ENCODE results near the gene PTPRN. TPM values are rescaled to one million over a fixed set of nuclear protein-coding genes. Genes with fewer than 3 reads are reported as not detected.

Gene PTPRN
- total RNA-seq, 2 experiments from 2014 or later, result not detected

DNA sequence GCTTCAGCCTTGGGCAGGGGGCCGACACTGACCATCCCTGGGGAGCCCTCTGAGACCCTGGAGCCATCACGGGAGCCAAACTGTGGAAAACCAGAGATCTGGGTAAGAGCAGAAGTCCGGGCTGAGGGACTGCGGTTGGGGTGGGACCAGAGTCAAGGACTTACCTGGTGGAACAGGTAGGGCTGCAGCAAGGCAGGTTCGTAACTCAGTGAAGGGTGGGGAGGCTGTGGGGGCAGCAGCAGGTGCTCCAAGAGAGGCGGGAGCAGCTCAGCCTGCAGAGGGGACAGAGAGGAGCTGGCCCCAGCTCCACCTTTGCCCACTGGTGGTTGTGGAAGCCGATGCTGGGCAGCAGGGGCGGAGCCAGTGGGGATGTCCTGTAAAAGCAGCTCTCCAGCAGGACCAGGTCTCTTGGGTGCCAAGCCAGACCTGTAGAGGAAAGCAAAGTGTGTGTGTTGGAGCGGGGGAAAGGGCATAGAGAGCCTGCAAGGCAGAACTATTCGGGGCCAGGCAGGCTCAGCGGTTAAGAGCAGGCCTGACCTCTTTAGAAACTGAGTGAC, 6.7 kb downstream of the PTPRN start:
- Mint-ChIP-seq H3K36me3 (ENCODE audit: low read depth) (no peaks in the 10 kb centered on the region), H3K27me3 (peaks cover 65% of the 10 kb centered on the region)
- POLR2A ChIA-PET, result no interaction called here

GRCh38 chr2:219300022-219300421, 9.2 kb downstream of the PTPRN start:
- no peaks in the 10 kb centered on the region for H3K9me3 Mint-ChIP-seq

More for the DNA sequence above, 6.7 kb downstream of the PTPRN start:
- CTCF ChIA-PET, result no interaction called here
- H3K4me1 ChIP-seq (ENCODE audit: insufficient read depth, low read length), result peaks cover 8% of the 10 kb centered on the region
- no peak overlapping the region for H3K27ac Mint-ChIP-seq
- H3K9me3 Mint-ChIP-seq, result no peaks in the 10 kb centered on the region
- no peak overlapping the region for H3K4me3 ChIP-seq (ENCODE audit: low read length)
- intact Hi-C loops (cut with DNase I, micrococcal nuclease), result loop anchor here in 1 of 2 experiments (10.0 kb wide), 1 partner anchor 338 kb away; no protein-coding TSS in a partner anchor
- no peaks in the 10 kb centered on the region for H3K36me3 ChIP-seq (ENCODE audit: insufficient read depth, low read length)
- peaks cover 16 to 18% of the 10 kb centered on the region in 2 experiments for H3K27me3 ChIP-seq (ENCODE audit: control insufficient read depth in 1 of 2, insufficient read depth in 2 of 2, low read length in 2 of 2)
- peaks cover 0 to 9% of the 10 kb centered on the region in 2 experiments for H3K9me3 ChIP-seq (ENCODE audit: control insufficient read depth in 1 of 2, insufficient read depth in 1 of 2, low read length in 2 of 2)
- TF ChIP-seq CTCF (IDR thresholded peaks at IDR 0.05), result no peak
- peaks cover 6% of the 10 kb centered on the region for H3K4me1 Mint-ChIP-seq (ENCODE audit: low read depth)
- no peak for ATAC-seq (ENCODE audit: poor library complexity)
- H3K27ac ChIP-seq (ENCODE audit: low read depth in 1 of 2, low read length in 2 of 2), result no peak overlapping the region
- H3K4me3 Mint-ChIP-seq, result no peak overlapping the region
- no peak for DNase-seq

DNA sequence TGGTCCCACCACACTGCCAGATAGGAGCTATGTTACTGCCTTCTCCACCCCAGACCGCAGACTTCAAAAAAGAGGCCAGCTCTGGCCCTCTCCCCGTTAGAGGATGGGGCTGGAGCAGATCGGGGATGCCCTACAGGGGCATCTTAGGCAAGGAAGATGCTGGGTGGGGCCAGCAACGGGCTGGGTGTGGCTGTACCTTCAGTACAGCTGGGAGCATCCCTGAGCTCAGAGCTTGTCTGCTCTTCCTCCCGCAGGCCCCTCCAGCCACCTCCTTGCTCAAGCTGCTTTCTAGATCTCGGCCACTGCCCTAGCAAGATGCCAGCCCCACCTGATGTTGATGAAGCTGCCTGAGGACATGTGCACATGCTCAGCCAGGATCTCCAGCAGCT, 9.8 kb downstream of the PTPRN start:
- H3K27me3 Mint-ChIP-seq, result peaks cover 41% of the 10 kb centered on the region
- no peaks in the 10 kb centered on the region for H3K36me3 Mint-ChIP-seq (ENCODE audit: low read depth)
- no peaks in the 10 kb centered on the region for H3K36me3 ChIP-seq (ENCODE audit: insufficient read depth, low read length)
- H3K4me1 ChIP-seq (ENCODE audit: insufficient read depth, low read length), result peaks cover 28% of the 10 kb centered on the region
- ChIA-PET POLR2A (interaction anchor here (1.0 to 1.4 kb wide), 3 partner anchors 20 to 140 kb away, joined by 3 to 5 read pairs (median 3); partner anchors contain the start of genes CNPPD1 and DNAJB2), CTCF (interaction anchor here (0.8 to 1.4 kb wide), 6 partner anchors 20 to 145 kb away, joined by 3 to 5 read pairs (median 3); partner anchors contain the start of genes ANKZF1, ATG9A, DNAJB2 and NHEJ1)
- no peak overlapping the region for H3K27ac ChIP-seq (ENCODE audit: low read depth in 1 of 2, low read length in 2 of 2)
- ATAC-seq (ENCODE audit: poor library complexity) (no peak), DNase-seq (peak in 1 of 14 experiments; percentile 26)
- H3K4me3 ChIP-seq (ENCODE audit: low read length), result no peak overlapping the region
- no peak overlapping the region for H3K27ac Mint-ChIP-seq
- H3K9me3 ChIP-seq (ENCODE audit: control insufficient read depth in 1 of 2, insufficient read depth in 1 of 2, low read length in 2 of 2), result peaks cover 0 to 6% of the 10 kb centered on the region in 2 experiments
- H3K9me3 Mint-ChIP-seq, result no peaks in the 10 kb centered on the region
- peaks cover 29% of the 10 kb centered on the region for H3K4me1 Mint-ChIP-seq (ENCODE audit: low read depth)
- TF ChIP-seq CTCF (IDR thresholded peaks at IDR 0.05), result no peak
- H3K27me3 ChIP-seq (ENCODE audit: control insufficient read depth in 1 of 2, insufficient read depth in 2 of 2, low read length in 2 of 2), result peaks cover 9 to 14% of the 10 kb centered on the region in 2 experiments
- intact Hi-C loops (cut with DNase I, micrococcal nuclease), result loop anchor here (2.0 to 10.0 kb wide), 5 partner anchors 88 to 245 kb away; partner anchors contain the start of genes CHPF (in 1 of the 2), CNPPD1 (in 1 of the 2), DNPEP (in 1 of the 2) and RETREG2 (in 1 of the 2)
- H3K4me3 Mint-ChIP-seq, result no peak overlapping the region

More at GRCh38 chr2:219300022-219300421, 9.2 kb downstream of the PTPRN start:
- ATAC-seq (ENCODE audit: poor library complexity) (no peak), DNase-seq (peak in 1 of 14 experiments; percentile 11)
- ChIA-PET POLR2A (interaction anchor here (1.0 to 1.3 kb wide), 2 partner anchors 21 to 123 kb away, joined by 3 to 5 read pairs; partner anchors contain the start of genes CNPPD1 and DNAJB2), CTCF (interaction anchor here (0.8 to 1.3 kb wide), 4 partner anchors 48 to 261 kb away, joined by 3 to 4 read pairs (median 3); partner anchors contain the start of gene NHEJ1)
- no peak overlapping the region for H3K4me3 Mint-ChIP-seq
- Histone ChIP-seq H3K4me3 (ENCODE audit: low read length) (no peak overlapping the region), H3K9me3 (ENCODE audit: control insufficient read depth in 1 of 2, insufficient read depth in 1 of 2, low read length in 2 of 2) (peaks cover 0 to 6% of the 10 kb centered on the region in 2 experiments), H3K36me3 (ENCODE audit: insufficient read depth, low read length) (no peaks in the 10 kb centered on the region), H3K27me3 (ENCODE audit: control insufficient read depth in 1 of 2, insufficient read depth in 2 of 2, low read length in 2 of 2) (peaks cover 12 to 14% of the 10 kb centered on the region in 2 experiments), H3K4me1 (ENCODE audit: insufficient read depth, low read length) (peaks cover 22% of the 10 kb centered on the region), H3K27ac (ENCODE audit: low read depth in 1 of 2, low read length in 2 of 2) (no peak overlapping the region)
- TF ChIP-seq CTCF (IDR thresholded peaks at IDR 0.05), result no peak
- intact Hi-C loops (cut with DNase I, micrococcal nuclease), result loop anchor here in 1 of 2 experiments (10.0 kb wide), 1 partner anchor 335 kb away; no protein-coding TSS in a partner anchor
- no peak overlapping the region for H3K27ac Mint-ChIP-seq
- peaks cover 26% of the 10 kb centered on the region for H3K4me1 Mint-ChIP-seq (ENCODE audit: low read depth)
- H3K36me3 Mint-ChIP-seq (ENCODE audit: low read depth), result no peaks in the 10 kb centered on the region
- peaks cover 48% of the 10 kb centered on the region for H3K27me3 Mint-ChIP-seq

Data from CD4-positive, alpha-beta T cell (primary cell).